ENCODE measurements around the gene TRPM8. TPM values are rescaled to one million over a fixed set of nuclear protein-coding genes. Genes with fewer than 3 reads are reported as not detected.

The TRPM8 gene
- total and polyA plus RNA-seq, 4 donors = 0.03 to 0.14 TPM; not detected in 2

DNA sequence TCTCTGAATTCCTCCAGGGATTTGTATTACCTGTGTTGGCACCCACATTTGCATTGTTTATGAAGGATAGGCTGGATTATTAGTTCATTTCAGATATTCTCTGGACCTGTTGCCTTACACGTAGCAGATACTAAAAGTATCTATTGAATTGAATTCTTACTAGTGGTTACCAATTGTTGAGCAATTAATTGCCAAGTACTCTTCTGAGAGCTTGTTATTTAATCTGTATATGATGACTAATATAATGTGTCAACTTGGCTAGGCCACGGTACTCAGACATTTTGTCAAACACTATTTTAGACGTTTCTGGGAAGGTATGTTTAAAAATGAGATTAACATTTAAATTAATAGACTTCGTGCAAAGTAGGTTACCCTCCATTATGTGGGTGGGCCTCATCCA lies 130.9 kb downstream of the TRPM8 start:
- Histone ChIP-seq H3K9me3 (ENCODE audit: control insufficient read depth in 4 of 4, insufficient read depth in 3 of 4, low read length in 3 of 4) (peaks cover 0 to 4% (median 0%) of the 10 kb centered on the region in 4 donors), H3K27me3 (ENCODE audit: control insufficient read depth in 3 of 3, insufficient read depth in 3 of 3, low read length in 2 of 3) (peaks cover 0 to 3% (median 0%) of the 10 kb centered on the region in 3 donors), H3K4me3 (no peak overlapping the region), H3K27ac (ENCODE audit: low read depth in 1 of 2, low read length in 1 of 2) (no peak overlapping the region), H3K4me1 (ENCODE audit: control insufficient read depth in 5 of 5, insufficient read depth in 5 of 5, low read length in 5 of 5) (no peaks in the 10 kb centered on the region), H3K36me3 (ENCODE audit: control insufficient read depth in 4 of 4, insufficient read depth in 4 of 4, low read length in 4 of 4) (no peaks in the 10 kb centered on the region), H3K9ac (ENCODE audit: insufficient read depth in 1 of 2, low read length in 2 of 2) (no peak overlapping the region)
- ATAC-seq (ENCODE audit: insufficient read depth, low FRiP score) (no peak), DNase-seq (no peak)
- TF ChIP-seq, protein P1, sequence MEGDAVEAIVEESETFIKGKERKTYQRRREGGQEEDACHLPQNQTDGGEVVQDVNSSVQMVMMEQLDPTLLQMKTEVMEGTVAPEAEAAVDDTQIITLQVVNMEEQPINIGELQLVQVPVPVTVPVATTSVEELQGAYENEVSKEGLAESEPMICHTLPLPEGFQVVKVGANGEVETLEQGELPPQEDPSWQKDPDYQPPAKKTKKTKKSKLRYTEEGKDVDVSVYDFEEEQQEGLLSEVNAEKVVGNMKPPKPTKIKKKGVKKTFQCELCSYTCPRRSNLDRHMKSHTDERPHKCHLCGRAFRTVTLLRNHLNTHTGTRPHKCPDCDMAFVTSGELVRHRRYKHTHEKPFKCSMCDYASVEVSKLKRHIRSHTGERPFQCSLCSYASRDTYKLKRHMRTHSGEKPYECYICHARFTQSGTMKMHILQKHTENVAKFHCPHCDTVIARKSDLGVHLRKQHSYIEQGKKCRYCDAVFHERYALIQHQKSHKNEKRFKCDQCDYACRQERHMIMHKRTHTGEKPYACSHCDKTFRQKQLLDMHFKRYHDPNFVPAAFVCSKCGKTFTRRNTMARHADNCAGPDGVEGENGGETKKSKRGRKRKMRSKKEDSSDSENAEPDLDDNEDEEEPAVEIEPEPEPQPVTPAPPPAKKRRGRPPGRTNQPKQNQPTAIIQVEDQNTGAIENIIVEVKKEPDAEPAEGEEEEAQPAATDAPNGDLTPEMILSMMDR (IDR thresholded peaks at IDR 0.05; ENCODE audit: control extremely low read depth, extremely low read depth) = no peak
- 62 to 73% methylated on average over 4 of the region's 4 CpGs for WGBS, 2 donors

DNA sequence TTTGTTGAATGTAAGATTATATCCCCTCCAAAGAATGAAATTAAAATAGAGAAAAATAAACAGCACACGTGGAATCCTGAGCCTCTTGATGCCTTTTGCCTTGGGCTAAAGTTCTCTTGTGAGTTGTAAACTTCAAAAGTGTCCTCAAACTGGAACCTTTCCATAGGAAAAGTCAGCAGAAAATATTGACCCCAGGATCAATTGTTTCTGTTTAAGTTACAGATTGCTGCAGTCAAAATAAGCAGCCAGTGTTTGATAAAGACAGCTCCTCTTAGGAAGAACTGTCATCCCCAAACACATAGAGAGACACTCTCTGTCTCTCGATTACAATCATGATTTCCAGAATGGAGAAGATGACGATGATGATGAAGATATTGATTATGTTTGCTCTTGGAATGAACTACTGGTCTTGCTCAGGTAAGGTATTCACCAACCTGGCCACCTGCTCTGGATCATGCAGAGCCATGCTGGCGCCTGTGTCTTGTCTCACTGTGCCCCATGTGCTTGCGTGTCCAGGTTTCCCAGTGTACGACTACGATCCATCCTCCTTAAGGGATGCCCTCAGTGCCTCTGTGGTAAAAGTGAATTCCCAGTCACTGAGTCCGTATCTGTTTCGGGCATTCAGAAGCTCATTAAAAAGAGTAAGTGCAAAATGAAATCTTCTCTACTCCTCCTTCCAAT lies 133.4 kb downstream of the TRPM8 start, which contains the start of gene SPP2:
SPP2 (plus strand) TSS at position 248 of the 681 bp plus-strand sequence; CDS start at position 333, 85 bp downstream.
- no peak for ATAC-seq (ENCODE audit: insufficient read depth, low FRiP score)
- no peak for DNase-seq
- no peaks in the 10 kb centered on the region for H3K36me3 ChIP-seq (ENCODE audit: control insufficient read depth in 4 of 4, insufficient read depth in 4 of 4, low read length in 4 of 4)
- peaks cover 0 to 7% (median 0%) of the 10 kb centered on the region in 4 donors for H3K9me3 ChIP-seq (ENCODE audit: control insufficient read depth in 4 of 4, insufficient read depth in 3 of 4, low read length in 3 of 4)
- 89 to 91% methylated on average over 9 of the region's 9 CpGs for WGBS, 2 donors
- H3K27ac ChIP-seq (ENCODE audit: low read depth in 1 of 2, low read length in 1 of 2) = no peak within 1 kb of the TSS
- peaks cover 0 to 3% (median 0%) of the 10 kb centered on the region in 3 donors for H3K27me3 ChIP-seq (ENCODE audit: control insufficient read depth in 3 of 3, insufficient read depth in 3 of 3, low read length in 2 of 3)
- H3K4me3 ChIP-seq = no peak within 1 kb of the TSS
- no peak within 1 kb of the TSS for H3K9ac ChIP-seq (ENCODE audit: insufficient read depth in 1 of 2, low read length in 2 of 2)
- no peaks in the 10 kb centered on the region for H3K4me1 ChIP-seq (ENCODE audit: control insufficient read depth in 5 of 5, insufficient read depth in 5 of 5, low read length in 5 of 5)
- TF ChIP-seq, protein P1 (IDR thresholded peaks at IDR 0.05; ENCODE audit: control extremely low read depth, extremely low read depth) = no peak

GRCh38 chr2:234051374-234052070 lies 134.3 kb downstream of the TRPM8 start:
- Histone ChIP-seq H3K9ac (ENCODE audit: insufficient read depth in 1 of 2, low read length in 2 of 2) (no peak overlapping the region), H3K4me1 (ENCODE audit: control insufficient read depth in 5 of 5, insufficient read depth in 5 of 5, low read length in 5 of 5) (no peaks in the 10 kb centered on the region), H3K4me3 (no peak overlapping the region), H3K36me3 (ENCODE audit: control insufficient read depth in 4 of 4, insufficient read depth in 4 of 4, low read length in 4 of 4) (no peaks in the 10 kb centered on the region), H3K27me3 (ENCODE audit: control insufficient read depth in 3 of 3, insufficient read depth in 3 of 3, low read length in 2 of 3) (peaks cover 0 to 3% (median 0%) of the 10 kb centered on the region in 3 donors), H3K27ac (ENCODE audit: low read depth in 1 of 2, low read length in 1 of 2) (no peak overlapping the region), H3K9me3 (ENCODE audit: control insufficient read depth in 4 of 4, insufficient read depth in 3 of 4, low read length in 3 of 4) (peaks cover 0 to 7% (median 0%) of the 10 kb centered on the region in 4 donors)
- ATAC-seq (ENCODE audit: insufficient read depth, low FRiP score) (no peak), DNase-seq (no peak)
- WGBS, 2 donors = 84 to 90% methylated on average over 4 of the region's 4 CpGs
- TF ChIP-seq, protein P1 (IDR thresholded peaks at IDR 0.05; ENCODE audit: control extremely low read depth, extremely low read depth) = no peak

All from lung (tissue), 12 donors.